Liver (tissue), 9 donors: ENCODE data around the gene CACNA1F. TPM values are rescaled to one million over a fixed set of nuclear protein-coding genes. Genes with fewer than 3 reads are reported as not detected.

Experiments used
- DNase-seq: peaks from one replicate; pipeline ENCODE4 v3.0.0-alpha.2; 2017; ENCODE audit warnings: low spot score
- H3K27ac ChIP-seq, 2 donors: one replicate each; pipeline ENCODE4 v1.7.0; 2013; ENCODE audit warnings: inconsistent platforms in 2 of 2, low read length in 2 of 2, control low read depth in 1 of 2, low read depth in 1 of 2, mild to moderate bottlenecking in 1 of 2
- H3K27me3 ChIP-seq, 4 donors: one replicate each; pipeline versions ENCODE4 v1.6.1 to v1.7.0; 2013; ENCODE audit warnings: low read length in 3 of 4, inconsistent platforms in 1 of 4, mild to moderate bottlenecking in 1 of 4, moderate library complexity in 1 of 4; ENCODE audit not compliant: control insufficient read depth in 4 of 4, insufficient read depth in 4 of 4
- H3K36me3 ChIP-seq, 4 donors: one replicate each; pipeline versions ENCODE4 v1.6.1 to v1.7.0; 2013; ENCODE audit warnings: low read length in 3 of 4, mild to moderate bottlenecking in 3 of 4, low read depth in 1 of 4, moderate library complexity in 1 of 4; ENCODE audit not compliant: control insufficient read depth in 4 of 4, insufficient read depth in 3 of 4
- H3K4me1 ChIP-seq, 4 donors: one replicate each; pipeline versions ENCODE4 v1.6.1 to v1.7.0; 2013; ENCODE audit warnings: low read length in 3 of 4, mild to moderate bottlenecking in 3 of 4, moderate library complexity in 1 of 4; ENCODE audit not compliant: control insufficient read depth in 4 of 4, insufficient read depth in 4 of 4
- H3K4me3 ChIP-seq, 3 donors: one replicate each; pipeline versions ENCODE4 v1.6.1 to v1.7.0; 2013; ENCODE audit warnings: low read length in 3 of 3, control low read depth in 1 of 3, low read depth in 1 of 3, mild to moderate bottlenecking in 1 of 3
- H3K9ac ChIP-seq, 2 donors: one replicate each; pipeline ENCODE4 v1.7.0; 2013; ENCODE audit warnings: low read length in 2 of 2, mild to moderate bottlenecking in 2 of 2, moderate library complexity in 2 of 2, control low read depth in 1 of 2, low read depth in 1 of 2
- H3K9me3 ChIP-seq, 4 donors: one replicate each; pipeline versions ENCODE4 v1.6.1 to v1.7.0; 2013; ENCODE audit warnings: low read length in 3 of 4; ENCODE audit not compliant: control insufficient read depth in 4 of 4
- ATF3 ChIP-seq: IDR thresholded peaks from 2 replicates; pipeline ENCODE4 v1.6.1; 2016; ENCODE audit warnings: antibody characterized with exemption
- CTCF ChIP-seq: fragments of 150-350 bp; IDR thresholded peaks from 2 replicates; pipeline ENCODE4 v1.5.1; 2017; ENCODE audit warnings: improper control_type of control experiment, low read depth, low read length; ENCODE audit not compliant: missing input control
- EGR1 ChIP-seq, 2 donors: IDR thresholded peaks; 2 replicates each; pipeline ENCODE4 v1.6.1; 2016 to 2018; ENCODE audit warnings: antibody characterized with exemption in 2 of 2, low read depth in 2 of 2
- FOXA1 ChIP-seq: IDR thresholded peaks from 2 replicates; pipeline ENCODE4 v1.6.1; 2016; ENCODE audit warnings: antibody characterized with exemption
- FOXA2 ChIP-seq: IDR thresholded peaks from 2 replicates; pipeline ENCODE4 v1.6.1; 2016; ENCODE audit warnings: antibody characterized with exemption
- GABPA ChIP-seq, 2 donors: IDR thresholded peaks in 1 of 2; conservative IDR thresholded peaks in 1 of 2; 2 replicates each; pipeline ENCODE4 v1.6.1; 2016; ENCODE audit warnings: antibody characterized with exemption in 2 of 2, mild to moderate bottlenecking in 1 of 2, moderate library complexity in 1 of 2
- HNF4A ChIP-seq, 2 donors: conservative IDR thresholded peaks; 2 replicates each; pipeline ENCODE4 v1.6.1; 2016; ENCODE audit warnings: antibody characterized with exemption in 2 of 2, mild to moderate bottlenecking in 2 of 2
- HNF4G ChIP-seq: IDR thresholded peaks from 2 replicates; pipeline ENCODE4 v1.6.1; 2016; ENCODE audit warnings: antibody characterized with exemption
- JUND ChIP-seq, 2 donors: IDR thresholded peaks; 2 replicates each; pipeline ENCODE4 v1.6.1; 2016; ENCODE audit warnings: antibody characterized with exemption in 2 of 2
- MAX ChIP-seq: IDR thresholded peaks from 2 replicates; pipeline ENCODE4 v1.6.1; 2016; ENCODE audit warnings: antibody characterized with exemption
- NR2F2 ChIP-seq: IDR thresholded peaks from 2 replicates; pipeline ENCODE4 v1.6.1; 2016; ENCODE audit warnings: antibody characterized with exemption
- RAD21 ChIP-seq, 2 donors: IDR thresholded peaks; 2 replicates each; pipeline ENCODE4 v1.6.1; 2016; ENCODE audit warnings: antibody characterized with exemption in 2 of 2, mild to moderate bottlenecking in 2 of 2
- REST ChIP-seq: IDR thresholded peaks from 2 replicates; pipeline ENCODE4 v1.6.1; 2016; ENCODE audit warnings: antibody characterized with exemption, mild to moderate bottlenecking
- RXRA ChIP-seq, 2 donors: IDR thresholded peaks; 2 replicates each; pipeline ENCODE4 v1.6.1; 2017 to 2018; ENCODE audit warnings: antibody characterized with exemption in 2 of 2, mild to moderate bottlenecking in 1 of 2
- SP1 ChIP-seq: IDR thresholded peaks from 2 replicates; pipeline ENCODE4 v1.6.1; 2018; ENCODE audit warnings: antibody characterized with exemption, mild to moderate bottlenecking
- TAF1 ChIP-seq: conservative IDR thresholded peaks from 2 replicates; pipeline ENCODE4 v1.6.1; 2016; ENCODE audit warnings: antibody characterized with exemption, mild to moderate bottlenecking
- YY1 ChIP-seq: IDR thresholded peaks from 2 replicates; pipeline ENCODE4 v1.6.1; 2016; ENCODE audit warnings: antibody characterized with exemption, mild to moderate bottlenecking
- ZBTB33 ChIP-seq: IDR thresholded peaks from 2 replicates; pipeline ENCODE4 v1.6.1; 2016; ENCODE audit warnings: antibody characterized with exemption
- WGBS: extraction: QIAGEN DNeasy Blood & Tissue Kit; methylation state at CpG from one replicate; pipeline ENCODE4 v1.1.7; 2013; 5-methylcytosine and 5-hydroxymethylcytosine counted together
- polyA plus RNA-seq, 2 donors: library from polyadenylated mRNA; stranded (reverse) in 1 of 2; unstranded in 1 of 2; fragments of 200-250 nt in 1 of 2; fragments of >200 nt in 1 of 2; fragmentation: Nextera tagmentation in 1 of 2; extraction: Ambion mirVana in 1 of 2; gene quantifications; one replicate each; pipeline versions ENCODE4 v1.2.1 to v1.2.3, GENCODE V29; 2013 to 2015
- total RNA-seq, 2 donors: library from RNA; depleted of rRNA; stranded (reverse); fragments of >200 nt; gene quantifications; one replicate each; pipeline ENCODE4 v1.2.3, GENCODE V29; 2014
- donor health status: healthy.
- donor health status: healthy.
- donor health status: healthy.
- donor health status: healthy.
- donor health status: healthy.

Gene CACNA1F
- total and polyA plus RNA-seq, 4 donors: 0.03 TPM; not detected in 3

- H3K27ac ChIP-seq: no peak overlapping the region
- WGBS: 91% methylated on average over 28 of the region's 28 CpGs
- H3K9ac ChIP-seq: no peak overlapping the region
- H3K36me3 ChIP-seq: peaks cover 1 to 12% (median 5%) of the 10 kb centered on the region in 4 donors
- no peak overlapping the region for H3K4me3 ChIP-seq
- H3K9me3 ChIP-seq: no peaks in the 10 kb centered on the region
- H3K4me1 ChIP-seq: no peaks in the 10 kb centered on the region
- no peaks in the 10 kb centered on the region for H3K27me3 ChIP-seq
- no peak for DNase-seq
- TF ChIP-seq RAD21 (IDR thresholded peaks at IDR 0.05) (no peak), FOXA1 (no peak), HNF4G (no peak), ATF3 (no peak), ZBTB33 (no peak), SP1 (no peak), TAF1 (no peak), EGR1 (IDR thresholded peaks at IDR 0.05; ENCODE audit: low read depth in 2 of 2) (no peak), HNF4A (conservative IDR thresholded peaks at IDR 0.05) (no peak), FOXA2 (no peak), RXRA (IDR thresholded peaks at IDR 0.05) (no peak), YY1 (no peak)
Observed at GRCh38 chrX:49247916-49248811, 15.0 kb upstream of the CACNA1F start.

- DNase-seq: no peak
- Histone ChIP-seq H3K9ac (no peak overlapping the region), H3K4me1 (no peaks in the 10 kb centered on the region), H3K4me3 (no peak overlapping the region), H3K36me3 (peaks cover 3 to 19% (median 5%) of the 10 kb centered on the region in 4 donors), H3K27me3 (no peaks in the 10 kb centered on the region), H3K27ac (no peak overlapping the region), H3K9me3 (no peaks in the 10 kb centered on the region)
- WGBS: 97% methylated on average over 11 of the region's 11 CpGs
- TF ChIP-seq ATF3: no peak
- no peak for TF ChIP-seq FOXA1
- no peak for TF ChIP-seq YY1
- no peak for TF ChIP-seq SP1
- TF ChIP-seq CTCF: no peak
- TF ChIP-seq JUND (IDR thresholded peaks at IDR 0.05): no peak
- no peak for TF ChIP-seq FOXA2
- TF ChIP-seq EGR1 (IDR thresholded peaks at IDR 0.05; ENCODE audit: low read depth in 2 of 2): no peak
- TF ChIP-seq MAX: no peak
- TF ChIP-seq GABPA (IDR thresholded peaks at IDR 0.05 in 1 of 2, conservative IDR thresholded peaks at IDR 0.05 in 1 of 2): no peak
- no peak for TF ChIP-seq HNF4G
- no peak for TF ChIP-seq ZBTB33
- no peak for TF ChIP-seq RAD21 (IDR thresholded peaks at IDR 0.05)
- TF ChIP-seq REST: no peak
- no peak for TF ChIP-seq NR2F2
Observed at GRCh38 chrX:49247346-49247745, 14.2 kb upstream of the CACNA1F start.
